Sciatic nerve (tissue), 2 donors: Measurements from ENCODE around the gene NR5A1. TPM values are rescaled to one million over a fixed set of nuclear protein-coding genes. Genes with fewer than 3 reads are reported as not detected.

Source experiments
- ATAC-seq: fragments of 200-7000 bp; cut with Tn5 transposase; one replicate; pipeline ENCODE4 v1.9.1; 2020; ENCODE audit warnings: mild to moderate bottlenecking, moderate library complexity
- DNase-seq: peaks from one replicate; pipeline ENCODE4 v3.0.0-alpha.2; 2020; ENCODE audit warnings: low spot score
- intact Hi-C: fragments of 100-400 bp; cut with DNase I; formaldehyde crosslinking; loops from one replicate; pipeline ENCODE4 v1.14.2; 2022
- total RNA-seq: library from RNA; stranded (reverse); fragmentation: NEBNext Ultra II Directional; extraction: Animal tissue kit (Norgen Biotek cat#: 25700); gene quantifications from one replicate; pipeline ENCODE4 v1.2.1, GENCODE V29; 2021
- donor health status: DM: no; HTN: no; CAD: no.
- donor health status: DM: no; HTN: no; CAD: no.

The NR5A1 gene
- total RNA-seq, 1 donor from 2014 or later: not detected

- DNase-seq (no peak), ATAC-seq (no peak)
- intact Hi-C loops: no loop called here
These were observed 33.0 kb downstream of the NR5A1 start for GRCh38 chr9:124474151-124474550.

DNA sequence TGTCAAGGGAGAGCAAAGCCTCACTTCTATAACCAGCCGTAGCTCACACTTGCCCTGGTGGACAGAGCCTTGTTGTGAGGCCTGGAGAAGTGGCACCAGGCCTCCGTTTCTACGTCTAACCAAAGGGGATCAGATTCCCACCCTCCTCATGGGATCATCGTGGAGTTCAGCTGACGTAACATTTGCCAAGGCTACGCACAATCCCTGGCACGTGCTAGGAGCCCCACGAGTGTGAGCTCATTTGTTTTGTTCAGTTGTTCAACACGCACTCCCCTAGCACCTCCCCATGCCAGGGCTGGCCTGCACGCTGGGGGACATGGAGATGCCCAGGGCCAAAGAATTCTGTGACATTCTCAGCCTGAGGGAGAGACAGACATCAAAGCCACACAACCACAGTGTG, 33.9 kb downstream of the NR5A1 start:
- DNase-seq: no peak
- no peak for ATAC-seq
- intact Hi-C loops: no loop called here

DNA sequence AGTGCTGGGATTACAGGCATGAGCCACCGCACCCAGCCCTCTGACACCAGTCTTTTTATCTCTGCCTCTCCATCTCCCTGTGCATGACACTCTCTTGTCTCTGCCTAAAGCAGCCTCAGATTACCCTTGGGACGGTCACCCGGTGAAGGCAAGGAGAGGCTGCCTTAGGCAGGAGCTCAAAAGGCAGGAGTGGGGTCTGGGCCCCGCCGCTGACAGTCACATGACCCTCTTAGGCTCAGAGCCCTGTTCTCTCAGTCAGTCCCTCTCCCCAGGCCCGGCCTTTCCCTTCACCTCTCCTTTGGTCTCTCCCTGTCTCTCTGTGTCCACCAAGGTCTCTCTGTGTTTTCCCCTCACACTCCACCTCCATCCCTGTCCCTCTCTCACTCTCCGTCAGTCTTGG, 34.4 kb downstream of the NR5A1 start:
- intact Hi-C loops: no loop called here
- ATAC-seq (no peak), DNase-seq (no peak)

GRCh38 chr9:124471761-124472160, 35.4 kb downstream of the NR5A1 start:
- no peak for ATAC-seq
- no peak for DNase-seq
- intact Hi-C loops: no loop called here

GRCh38 chr9:124470726-124471125, 36.5 kb downstream of the NR5A1 start:
- intact Hi-C loops: no loop called here
- DNase-seq (no peak), ATAC-seq (no peak)

DNA sequence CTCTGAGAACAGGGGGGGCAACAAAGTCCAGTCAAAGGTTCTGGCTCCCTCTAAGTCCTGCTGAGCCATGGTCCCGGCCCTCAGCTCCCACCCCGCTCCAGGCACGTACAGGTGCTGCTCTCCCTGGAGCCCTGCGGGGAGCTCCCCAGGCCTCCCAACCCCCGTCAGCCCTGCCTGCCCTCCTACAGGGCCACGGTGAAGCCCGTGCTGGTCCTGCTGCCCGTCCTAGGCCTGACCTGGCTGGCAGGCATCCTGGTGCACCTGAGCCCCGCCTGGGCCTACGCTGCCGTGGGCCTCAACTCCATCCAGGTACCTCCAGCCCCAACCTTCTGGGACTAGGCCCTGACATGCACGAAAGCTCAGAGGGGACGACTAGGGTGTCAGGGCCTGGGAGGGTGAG, 36.9 kb downstream of the NR5A1 start:
- no peak for DNase-seq
- intact Hi-C loops: no loop called here
- no peak for ATAC-seq

DNA sequence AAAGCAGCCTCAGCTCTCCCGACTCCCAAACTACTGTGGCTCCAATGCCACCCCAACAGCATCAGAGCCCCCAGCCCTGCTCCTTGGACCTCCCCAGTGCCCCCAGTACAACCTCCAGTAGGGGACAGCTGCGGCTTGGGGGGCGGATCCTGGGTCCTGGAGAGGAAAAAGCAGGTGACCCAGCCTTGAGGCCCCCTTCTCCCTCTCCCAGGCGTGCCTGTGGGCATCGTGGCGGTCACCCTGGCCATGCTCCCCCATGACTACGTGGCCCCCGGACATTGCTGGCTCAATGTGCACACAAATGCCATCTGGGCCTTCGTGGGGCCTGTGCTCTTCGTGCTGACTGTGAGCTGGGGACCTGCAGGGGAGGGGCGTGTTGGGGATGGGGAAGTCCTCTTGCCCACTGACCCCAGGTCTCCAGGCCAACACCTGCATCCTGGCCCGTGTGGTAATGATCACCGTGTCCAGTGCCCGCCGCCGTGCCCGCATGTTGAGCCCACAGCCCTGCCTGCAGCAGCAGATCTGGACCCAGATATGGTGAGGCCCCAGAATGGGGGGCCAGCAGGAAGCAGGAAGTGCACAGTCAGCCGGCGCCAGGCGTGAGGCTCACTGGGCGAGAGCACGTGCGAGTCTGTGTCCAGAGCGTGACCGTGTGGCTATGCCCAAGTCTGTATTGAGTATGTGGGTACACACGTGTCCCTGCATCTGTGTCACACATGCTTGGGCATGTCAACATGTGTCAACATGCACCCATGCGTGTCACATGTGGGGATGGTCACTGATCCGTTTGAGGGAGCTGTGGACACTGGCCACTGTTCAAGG, 38.0 kb downstream of the NR5A1 start:
- intact Hi-C loops: no loop called here
- DNase-seq: no peak
- no peak for ATAC-seq

DNA sequence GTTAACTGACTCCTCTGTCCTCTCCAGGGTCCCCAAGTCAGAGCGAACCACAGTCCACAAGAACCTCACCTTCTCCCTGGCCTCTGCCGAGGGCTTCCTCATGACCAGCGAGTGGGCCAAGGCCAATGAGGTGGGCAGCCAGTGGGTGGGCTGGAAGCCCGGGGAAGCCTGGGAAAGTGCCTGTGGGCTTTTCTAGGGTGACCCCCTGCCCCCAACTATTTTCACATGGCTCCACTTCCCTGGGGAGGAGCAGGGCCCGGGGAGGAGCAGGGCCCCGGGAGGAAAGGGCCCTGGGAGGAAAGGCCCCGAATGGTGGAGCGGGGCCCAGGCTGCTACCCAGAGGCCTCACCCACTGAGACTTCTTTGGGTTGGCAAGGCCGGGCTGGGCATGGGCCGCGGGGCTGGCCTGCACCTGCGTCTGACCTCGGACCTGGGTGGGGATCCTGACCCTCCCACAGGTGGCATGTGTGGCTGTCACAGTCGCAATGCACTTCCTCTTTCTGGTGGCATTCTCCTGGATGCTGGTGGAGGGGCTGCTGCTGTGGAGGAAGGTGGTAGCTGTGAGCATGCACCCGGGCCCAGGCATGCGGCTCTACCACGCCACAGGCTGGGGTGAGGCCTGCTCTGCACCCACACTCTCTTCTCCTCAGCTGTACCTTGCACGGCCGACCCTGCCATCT, 39.0 kb downstream of the NR5A1 start:
- no peak for ATAC-seq
- intact Hi-C loops: no loop called here
- no peak for DNase-seq

DNA sequence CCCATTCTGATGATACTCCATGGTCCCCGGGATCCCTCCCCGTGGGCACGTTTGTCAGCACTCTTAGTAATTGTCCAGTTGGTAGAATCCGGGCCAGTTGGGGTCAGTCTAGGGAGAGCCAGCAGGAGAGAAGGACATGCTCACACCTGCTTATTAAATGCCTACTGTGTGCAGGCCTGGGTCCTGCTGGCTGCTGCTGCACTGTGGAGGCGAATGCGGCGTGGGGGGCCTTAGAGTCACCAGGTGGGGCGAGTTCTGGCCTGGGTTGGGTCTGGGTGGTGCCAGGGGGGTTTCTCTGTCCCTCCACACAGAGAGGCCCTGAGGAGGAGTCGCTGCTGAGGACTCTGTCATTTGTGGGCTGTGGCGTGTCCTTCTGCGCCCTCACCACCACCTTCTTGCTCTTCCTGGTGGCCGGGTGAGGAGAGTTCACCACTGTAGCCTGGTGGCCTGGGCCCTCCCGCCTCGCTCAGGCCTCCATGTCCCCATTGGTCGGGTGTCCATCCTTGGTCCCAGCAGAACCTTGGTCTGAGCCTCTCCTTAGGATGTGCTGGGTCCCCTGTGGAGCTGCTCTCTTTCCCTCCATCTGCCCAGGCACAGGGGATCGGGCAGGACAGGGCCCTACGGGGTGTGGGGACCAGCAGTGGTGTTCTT, 39.7 kb downstream of the NR5A1 start:
- intact Hi-C loops: no loop called here
- no peak for DNase-seq
- no peak for ATAC-seq

GRCh38 chr9:124465736-124466135, 41.5 kb downstream of the NR5A1 start:
- intact Hi-C loops: no loop called here
- DNase-seq (no peak), ATAC-seq (no peak)

DNA sequence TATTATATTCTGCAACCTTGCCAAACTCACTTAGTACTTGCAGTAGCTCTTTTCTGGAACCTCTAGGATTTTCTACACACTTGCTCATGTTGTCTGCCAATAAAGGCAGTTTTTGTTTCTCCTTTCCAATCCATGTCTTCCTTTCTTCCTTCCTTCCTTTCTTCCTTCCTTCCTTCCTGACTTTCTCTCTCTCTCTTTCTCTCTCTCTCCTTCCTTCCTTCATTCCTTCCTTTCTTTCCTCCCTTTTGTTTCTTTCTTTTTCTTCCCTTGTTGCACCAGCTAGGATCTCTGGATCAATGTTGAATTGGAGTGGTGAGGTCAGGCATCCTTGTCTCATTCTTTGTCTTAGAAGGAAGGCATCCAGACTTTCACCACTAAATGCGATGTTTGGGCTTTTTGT, 44.5 kb downstream of the NR5A1 start:
- ATAC-seq (no peak), DNase-seq (no peak)
- intact Hi-C loops: no loop called here

DNA sequence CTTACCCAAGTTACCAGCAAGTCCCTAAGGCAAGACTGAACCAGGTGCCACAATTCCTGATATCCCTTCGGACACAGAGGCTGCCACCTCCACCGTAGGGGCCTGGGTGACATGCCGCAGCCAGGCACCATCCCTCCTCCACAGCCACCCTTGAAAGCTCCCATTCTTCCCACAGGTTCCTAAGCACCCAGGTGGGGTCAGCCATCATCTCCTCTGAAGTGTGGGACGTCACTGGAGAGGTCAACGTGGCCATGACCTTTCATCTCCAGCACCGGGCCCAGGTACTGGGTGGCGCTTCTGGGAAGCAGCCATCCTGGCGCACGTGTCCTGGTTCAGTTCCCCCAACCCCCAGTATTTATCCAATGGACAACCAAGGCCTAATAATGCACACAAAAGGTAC, 48.8 kb downstream of the NR5A1 start:
- no peak for ATAC-seq
- DNase-seq: no peak
- intact Hi-C loops: no loop called here

DNA sequence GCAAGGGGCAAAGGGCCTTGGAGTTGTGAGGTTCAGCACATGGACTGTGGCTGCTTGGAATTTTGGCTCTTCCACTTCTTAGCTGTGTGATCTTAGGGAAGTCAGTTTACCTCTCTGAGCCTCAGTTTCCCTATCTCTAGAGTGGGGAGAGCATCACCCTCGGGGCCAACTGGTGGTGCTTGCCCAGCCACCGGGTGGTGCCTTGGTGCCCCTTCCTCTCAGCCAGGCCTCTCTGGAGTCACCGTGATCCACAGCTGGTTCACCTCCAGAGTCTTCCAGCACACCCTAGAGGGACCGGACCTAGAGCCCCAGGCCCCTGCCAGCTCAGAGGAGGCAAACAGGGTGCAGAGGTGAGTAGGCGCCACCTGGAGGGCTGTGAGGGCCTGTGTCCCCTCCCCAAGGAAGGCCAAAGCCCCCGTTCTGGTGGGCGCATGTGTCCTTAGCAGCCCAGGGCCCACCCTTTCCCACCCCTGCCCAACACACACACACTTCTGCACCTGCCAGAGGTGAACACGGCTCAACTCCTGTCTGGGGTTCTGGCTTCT, 49.2 kb downstream of the NR5A1 start:
- intact Hi-C loops: no loop called here
- no peak for ATAC-seq
- no peak for DNase-seq

- DNase-seq: no peak
- intact Hi-C loops: no loop called here
- no peak for ATAC-seq
These were observed 49.9 kb downstream of the NR5A1 start for GRCh38 chr9:124457079-124457886.

GRCh38 chr9:124456341-124457078, 50.7 kb downstream of the NR5A1 start:
- DNase-seq (no peak), ATAC-seq (no peak)
- intact Hi-C loops: no loop called here

GRCh38 chr9:124455820-124456219, 51.4 kb downstream of the NR5A1 start:
- DNase-seq: no peak
- ATAC-seq: no peak

GRCh38 chr9:124454791-124455443, 52.3 kb downstream of the NR5A1 start:
- ATAC-seq: no peak
- DNase-seq: no peak
- intact Hi-C loops: no loop called here

More at GRCh38 chr9:124455820-124456219, 51.4 kb downstream of the NR5A1 start:
- intact Hi-C loops: no loop called here

- intact Hi-C loops: no loop called here
- DNase-seq (no peak), ATAC-seq (no peak)
These were observed 52.9 kb downstream of the NR5A1 start for GRCh38 chr9:124454296-124454695.
